GM12878 (cell line): ENCODE measurements around the gene PCBP1. TPM values are rescaled to one million over a fixed set of nuclear protein-coding genes. Genes with fewer than 3 reads are reported as not detected.

Source experiments
- ATAC-seq: fragments of 200-7000 bp; cut with Tn5 transposase; 3 replicates; pipeline ENCODE4 v1.9.1; 2020; ENCODE audit warnings: mild to moderate bottlenecking, moderate library complexity
- BruUV-seq: library from RNA; stranded (reverse); fragments of 400-500 nt; replicated peaks from 2 replicates; lab custom pipeline; 2021; lab: Mats Ljungman, UMichigan
- CTCF ChIA-PET: fragments of 300-600 bp; sonication (Branson Sonifier 250); formaldehyde crosslinking; extraction: SDS; loops from one replicate; lab custom pipeline; 2021; ENCODE audit warnings: inconsistent platforms; lab: Yijun Ruan, JAX
- POLR2A ChIA-PET: fragments of 350-600 bp; formaldehyde crosslinking; extraction: SDS; loops from one replicate; lab custom pipeline; 2021; ENCODE audit warnings: inconsistent platforms; lab: Charles Lee
- RAD21 ChIA-PET: fragments of 300-600 bp; sonication (Branson Sonifier 250); formaldehyde crosslinking; loops from one replicate; lab custom pipeline; 2023; ENCODE audit warnings: antibody characterized with exemption; ENCODE audit not compliant: unreplicated experiment; lab: Charles Lee
- SMC1A ChIA-PET: fragments of 300-600 bp; sonication (Branson Sonifier 250); formaldehyde crosslinking; loops from one replicate; lab custom pipeline; 2023; ENCODE audit not compliant: unreplicated experiment, uncharacterized antibody; lab: Charles Lee
- DNase-seq: peaks from one replicate; pipeline ENCODE4 v3.0.0-alpha.2; 2011; ENCODE audit warnings: low read depth, low spot score
- FAIRE-seq: peaks from 3 replicates; lab custom pipeline; 2011; peaks lifted over from hg19 to GRCh38; lab: Jason Lieb, UNC
- H2AFZ ChIP-seq: 2 replicates; pipeline ENCODE4 v1.6.0; 2011; ENCODE audit warnings: low read depth, low read length, control low read depth; ENCODE audit not compliant: control insufficient read depth
- H3K27ac ChIP-seq: 2 replicates; pipeline ENCODE4 v1.5.1; 2011; ENCODE audit warnings: control low read depth; ENCODE audit not compliant: control insufficient read depth, insufficient read depth
- H3K27me3 ChIP-seq, 2 experiments: replicated peaks in 1 of 2; 2 replicates each; pipeline versions ENCODE4 v1.6.0 to v1.6.1; 2011; ENCODE audit warnings: low read length in 1 of 2; ENCODE audit not compliant: control insufficient read depth in 2 of 2, insufficient read depth in 2 of 2
- H3K36me3 ChIP-seq, 2 experiments: 2 replicates each; pipeline ENCODE4 v1.5.1; 2011; ENCODE audit warnings: low read length in 1 of 2; ENCODE audit not compliant: control insufficient read depth in 2 of 2, insufficient read depth in 2 of 2
- H3K4me1 ChIP-seq: 2 replicates; pipeline ENCODE4 v1.6.1; 2011; ENCODE audit warnings: mild to moderate bottlenecking, low read length, moderate library complexity, mixed read lengths; ENCODE audit not compliant: control insufficient read depth, insufficient read depth
- H3K4me2 ChIP-seq: 2 replicates; pipeline ENCODE4 v1.6.0; 2011; ENCODE audit warnings: control low read depth; ENCODE audit not compliant: control insufficient read depth, insufficient read depth
- H3K4me3 ChIP-seq: fragments of 200-600 bp; sonication (generic); 2 replicates; pipeline ENCODE4 v1.5.1; 2016
- H3K79me2 ChIP-seq: 2 replicates; pipeline ENCODE4 v1.6.0; 2011; ENCODE audit warnings: low read length; ENCODE audit not compliant: control insufficient read depth, insufficient read depth
- H3K9ac ChIP-seq: 2 replicates; pipeline ENCODE4 v1.8.0; 2011; ENCODE audit warnings: low read length, control low read depth, mixed read lengths; ENCODE audit not compliant: control insufficient read depth, insufficient read depth
- H3K9me3 ChIP-seq: replicated peaks from 3 replicates; pipeline ENCODE4 v1.5.1; 2011; ENCODE audit warnings: mild to moderate bottlenecking, low read length; ENCODE audit not compliant: control insufficient read depth, insufficient read depth
- H4K20me1 ChIP-seq: 2 replicates; pipeline ENCODE4 v1.6.0; 2011; ENCODE audit not compliant: control insufficient read depth, insufficient read depth
- EGR1 ChIP-seq, 2 experiments: IDR thresholded peaks; 1 replicate in 1 of 2; 2 replicates in 1 of 2; pipeline ENCODE4 v1.6.1; 2011 to 2012; ENCODE audit warnings: low read depth in 2 of 2, low read length in 2 of 2, borderline replicate concordance in 1 of 2, mild to moderate bottlenecking in 1 of 2, moderate library complexity in 1 of 2
- HDAC2 ChIP-seq: fragments of 200-600 bp; sonication (generic); IDR thresholded peaks from 2 replicates; pipeline ENCODE4 v1.6.1; 2017
- JUNB ChIP-seq: IDR thresholded peaks from 2 replicates; pipeline ENCODE4 v1.6.1; 2016; ENCODE audit warnings: antibody characterized with exemption, mild to moderate bottlenecking
- MTA3 ChIP-seq: IDR thresholded peaks from 2 replicates; pipeline ENCODE4 v1.6.1; 2012; ENCODE audit warnings: low read length, inconsistent platforms, borderline replicate concordance
- NFYA ChIP-seq: IDR thresholded peaks from 2 replicates; pipeline ENCODE4 v1.6.1; 2011; ENCODE audit warnings: low read depth, mild to moderate bottlenecking, low read length, improper control_type of control experiment, borderline replicate concordance
- NRF1 ChIP-seq: conservative IDR thresholded peaks from 2 replicates; pipeline ENCODE4 v1.6.1; 2011; ENCODE audit warnings: mild to moderate bottlenecking, low read depth, low read length, improper control_type of control experiment
- SIN3A ChIP-seq: IDR thresholded peaks from 2 replicates; pipeline ENCODE4 v1.6.1; 2012; ENCODE audit warnings: low read depth, low read length, improper control_type of control experiment
- SUPT20H ChIP-seq: IDR thresholded peaks from 2 replicates; pipeline ENCODE4 v1.6.1; 2011; ENCODE audit warnings: low read depth, mild to moderate bottlenecking, low read length, moderate library complexity, borderline replicate concordance; ENCODE audit not compliant: control insufficient read depth
- YY1 ChIP-seq: IDR thresholded peaks from 2 replicates; pipeline ENCODE4 v1.6.1; 2011; ENCODE audit warnings: low read depth, mild to moderate bottlenecking, low read length
- WGBS: methylation state at CpG from one replicate; pipeline ENCODE4 v1.1.6; 2016; ENCODE audit warnings: low lambda C conversion rate; ENCODE audit not compliant: insufficient replicate concordance, insufficient coverage; ENCODE audit errors: missing lambda C conversion rate; 5-methylcytosine and 5-hydroxymethylcytosine counted together
- in situ Hi-C: fragments of 300-500 bp; cut with MboI; formaldehyde crosslinking; loops from 9 replicates; pipeline ENCODE4 v1.14.3; 2018; ENCODE audit warnings: mixed read lengths
- intact Hi-C: fragments of 100-400 bp; cut with micrococcal nuclease; formaldehyde crosslinking; loops from one replicate; pipeline ENCODE4 v1.14.2; 2022; ENCODE audit not compliant: unreplicated experiment
- polyA plus RNA-seq, 11 experiments: library from polyadenylated mRNA; depleted of rRNA in 4 of 11; unstranded in 6 of 11; stranded (reverse) in 5 of 11; fragments of >200 nt; fragmentation: Nextera tagmentation in 4 of 11; fragmentation: Illumina TruSeq in 1 of 11; extraction: Ambion mirVana in 4 of 11; extraction: Trizol in 1 of 11; gene quantifications; 1 replicate in 1 of 11; 2 replicates in 10 of 11; pipeline versions ENCODE4 v1.2.1 to v1.2.3, GENCODE V29; 2011 to 2016; ENCODE audit warnings: inconsistent platforms in 2 of 11, missing spikeins in 2 of 11, low read depth in 1 of 11
- total RNA-seq, 4 experiments: library from RNA; depleted of rRNA in 3 of 4; stranded (reverse); fragments of >200 nt in 3 of 4; fragmentation: Illumina TruSeq in 1 of 4; extraction: Trizol in 1 of 4; gene quantifications; 2 replicates each; pipeline versions ENCODE4 v1.2.1 to v1.2.3, GENCODE V29; 2013 to 2021

Gene PCBP1
- total and polyA plus RNA-seq, 10 of the 15 experiments (the other 5 are each of a cell fraction or from before 2014, with no cell fraction given) = 24.4 to 494 (median 130) TPM

- DNase-seq (no peak), FAIRE-seq (no peak), ATAC-seq (no peak)
- BruUV-seq = no TSS peak
- ChIA-PET SMC1A (interaction anchor here (0.7 to 4.4 kb wide), 3 partner anchors 108 to 330 kb away, joined by 3 to 25 read pairs (median 3); partner anchors contain the start of gene MXD1), POLR2A (interaction anchor here (0.6 kb wide), 1 partner anchor 30 kb away, joined by 4 read pairs; no protein-coding TSS in a partner anchor), CTCF (interaction anchor here (0.8 to 3.7 kb wide), 3 partner anchors 9 to 186 kb away, joined by 3 to 16 read pairs (median 4); partner anchors contain the start of gene MXD1), RAD21 (interaction anchor here (1.3 kb wide), 1 partner anchor 337 kb away, joined by 6 read pairs; no protein-coding TSS in a partner anchor)
- in situ Hi-C loops (no loop called here), intact Hi-C loops (no loop called here)
- Histone ChIP-seq H2AFZ (no peak overlapping the region), H3K36me3 (peaks cover 13 to 15% of the 10 kb centered on the region in 2 experiments), H3K9ac (no peak overlapping the region), H3K4me1 (no peaks in the 10 kb centered on the region), H3K4me2 (no peak overlapping the region), H3K27me3 (no peaks in the 10 kb centered on the region), H4K20me1 (no peaks in the 10 kb centered on the region), H3K27ac (no peak overlapping the region), H3K9me3 (no peaks in the 10 kb centered on the region; the same call in 2 of the 3 replicates), H3K79me2 (peaks cover 3% of the 10 kb centered on the region), H3K4me3 (no peak overlapping the region)
- 89% methylated on average over 2 of the region's 2 CpGs for WGBS
- TF ChIP-seq EGR1 (IDR thresholded peaks at IDR 0.05; ENCODE audit: borderline replicate concordance in 1 of 2, low read depth in 2 of 2, low read length in 2 of 2) (no peak), SUPT20H (no peak), NRF1 (no peak), SIN3A (no peak), NFYA (no peak), JUNB (no peak), YY1 (no peak), HDAC2 (no peak), MTA3 (no peak)
Measured at GRCh38 chr2:70061317-70061716, 26.0 kb upstream of the PCBP1 start.
